Germinal center (tissue), 1 donor: ENCODE results near the gene RBPJL.
A peak's percentile ranks its signal among the peaks of the same experiment; 100 is the strongest.

ENCODE experiments used
- DNase-seq: peaks from one replicate; pipeline ENCODE4 v3.0.0; 2012; ENCODE audit warnings: mixed read lengths, low spot score

RBPJL gene

GRCh38 chr20:45293041-45294002 is 13.3 kb upstream of the RBPJL start:
- DNase-seq: peak; percentile 85

- DNase-seq: no peak
Observed at GRCh38 chr20:45294003-45294368, 12.7 kb upstream of the RBPJL start.

- DNase-seq: no peak
Observed at GRCh38 chr20:45294659-45295058, 12.0 kb upstream of the RBPJL start.

- no peak for DNase-seq
Observed at GRCh38 chr20:45297786-45298497, 8.7 kb upstream of the RBPJL start.

- no peak for DNase-seq
Observed at GRCh38 chr20:45299786-45300185, 6.9 kb upstream of the RBPJL start.

GRCh38 chr20:45300961-45301360 is 5.7 kb upstream of the RBPJL start:
- peak; percentile 51 for DNase-seq

GRCh38 chr20:45301824-45302271 is 4.8 kb upstream of the RBPJL start:
- no peak for DNase-seq

GRCh38 chr20:45303586-45304463 is 2.8 kb upstream of the RBPJL start:
- no peak for DNase-seq

- DNase-seq: no peak
Observed at GRCh38 chr20:45304464-45304999, 2.1 kb upstream of the RBPJL start.

- no peak for DNase-seq
Observed at GRCh38 chr20:45305262-45305661, 1.4 kb upstream of the RBPJL start.

GRCh38 chr20:45307076-45307640 is 518 bp downstream of the RBPJL start:
- no peak for DNase-seq

- DNase-seq: no peak
Observed at GRCh38 chr20:45308117-45308778, 1.6 kb downstream of the RBPJL start, which contains the start of gene MATN4. Gene MATN4 (minus strand): TSS chr20:45308299. CDS start chr20:45305582, 2,717 bp downstream.

- DNase-seq: no peak
Observed at GRCh38 chr20:45309075-45309474, 2.4 kb downstream of the RBPJL start.

- DNase-seq: peak; percentile 78
Observed at GRCh38 chr20:45311589-45312211, 5.1 kb downstream of the RBPJL start.

- DNase-seq: no peak
Observed at GRCh38 chr20:45312241-45312640, 5.6 kb downstream of the RBPJL start.

GRCh38 chr20:45313065-45313695 is 6.5 kb downstream of the RBPJL start:
- DNase-seq: no peak

GRCh38 chr20:45313943-45314342 is 7.3 kb downstream of the RBPJL start:
- DNase-seq: no peak

- no peak for DNase-seq
Observed at GRCh38 chr20:45315672-45316071, 9.0 kb downstream of the RBPJL start.

GRCh38 chr20:45316150-45317080 is 9.8 kb downstream of the RBPJL start:
- no peak for DNase-seq
